GM18868 (cell line): ENCODE data around the gene ZBTB33.

Source experiments
- ATAC-seq: cut with Tn5 transposase; IDR thresholded peaks from one replicate; pipeline ENCODE4 v1.9.1; 2021; ENCODE audit warnings: mild to moderate bottlenecking, moderate library complexity; ENCODE audit not compliant: unreplicated experiment

The ZBTB33 gene

GRCh38 chrX:120304256-120304655 lies 53.6 kb downstream of the ZBTB33 start:
- peak; percentile 29 for ATAC-seq

DNA sequence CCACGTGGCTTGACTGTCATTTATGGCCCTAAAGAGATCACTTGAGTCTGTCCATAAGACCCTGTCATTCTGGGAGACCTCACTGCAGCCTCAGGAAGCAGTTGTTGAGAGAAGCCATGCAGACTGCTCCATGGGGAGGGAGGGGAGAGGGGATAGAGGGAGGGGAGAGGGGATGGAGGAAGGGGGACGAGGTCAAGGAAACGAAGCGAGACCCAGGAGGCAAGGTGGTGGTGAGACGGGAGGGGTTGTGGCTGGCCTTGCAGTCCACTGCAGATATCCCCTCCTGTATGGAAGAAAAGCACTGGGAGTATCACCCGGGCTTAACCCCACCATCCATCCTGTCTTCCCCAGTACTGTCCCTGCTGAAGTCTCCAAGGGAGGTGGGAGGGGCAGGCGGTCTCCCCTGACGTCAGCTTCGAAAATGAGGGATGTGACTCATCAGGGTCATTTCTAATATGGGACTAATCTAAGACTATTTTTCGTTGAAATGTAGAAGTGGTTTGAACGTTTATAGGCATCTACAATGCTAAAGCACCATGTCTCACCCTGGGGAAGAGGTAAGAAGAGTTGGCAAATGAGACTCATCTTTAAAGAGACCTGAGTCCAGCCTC lies 55.0 kb downstream of the ZBTB33 start:
- no peak for ATAC-seq

DNA sequence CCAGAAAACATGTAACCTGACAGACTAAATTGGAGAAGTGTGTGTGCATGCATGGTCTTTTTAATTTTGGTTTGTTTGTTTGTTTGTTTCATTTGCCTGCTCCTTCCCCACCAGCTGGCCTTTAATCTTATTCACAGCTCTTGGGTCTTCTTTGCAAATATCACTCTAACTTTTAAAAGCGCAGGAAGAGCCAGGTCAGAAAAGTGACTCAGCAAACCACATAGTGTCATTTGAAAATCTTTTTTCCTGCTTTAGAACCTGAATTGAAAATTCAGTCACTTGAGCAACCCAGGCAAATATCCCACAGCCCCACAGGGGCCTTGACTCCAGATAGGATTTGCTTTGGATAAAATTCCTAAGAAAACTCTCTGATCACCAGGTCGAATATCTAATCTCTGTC lies 56.0 kb downstream of the ZBTB33 start:
- ATAC-seq = no peak
